ENCODE results near the gene NLK. TPM values are rescaled to one million over a fixed set of nuclear protein-coding genes. Genes with fewer than 3 reads are reported as not detected.
"Not testable (repeated sequence)": the region's sequence is repeated elsewhere in the genome, so short reads cannot be mapped to it uniquely, and the experiment has no call there.

NLK gene
- 10 to 100 TPM in 3 of 12 donors, 1 to 10 TPM in 8, not detected in 1; 7.4 to 15.1 (median 9.2) TPM for polyA plus RNA-seq (ENCODE audit: insufficient read length in 12 of 12)
- long read RNA-seq, donor 1, full-length matches to known transcripts, result 5 of 5 reads
- long read RNA-seq, donor 1, partial matches to known transcripts, result 0 of 5 reads
- long read RNA-seq, donor 1, other reads (novel, unspliced or antisense), result 0 of 5 reads
- long read RNA-seq, donor 2, full-length matches to known transcripts, result 3 of 3 reads
- long read RNA-seq, donor 2, partial matches to known transcripts, result 0 of 3 reads
- long read RNA-seq, donor 2, other reads (novel, unspliced or antisense), result 0 of 3 reads
- long read RNA-seq, donor 3, result 0 reads
- long read RNA-seq, donor 4, full-length matches to known transcripts, result 3 of 3 reads
- long read RNA-seq, donor 4, partial matches to known transcripts, result 0 of 3 reads
- long read RNA-seq, donor 4, other reads (novel, unspliced or antisense), result 0 of 3 reads
- long read RNA-seq, donor 5, full-length matches to known transcripts, result 3 of 3 reads
- long read RNA-seq, donor 5, partial matches to known transcripts, result 0 of 3 reads
- long read RNA-seq, donor 5, other reads (novel, unspliced or antisense), result 0 of 3 reads
- long read RNA-seq, donor 6, full-length matches to known transcripts, result 1 of 1 reads
- long read RNA-seq, donor 6, partial matches to known transcripts, result 0 of 1 reads
- long read RNA-seq, donor 6, other reads (novel, unspliced or antisense), result 0 of 1 reads
- long read RNA-seq, donor 7, result 0 reads
- long read RNA-seq, donor 8, full-length matches to known transcripts, result 1 of 1 reads
- long read RNA-seq, donor 8, partial matches to known transcripts, result 0 of 1 reads
- long read RNA-seq, donor 8, other reads (novel, unspliced or antisense), result 0 of 1 reads
- long read RNA-seq, donor 9, partial matches to known transcripts, result 0 of 2 reads
- long read RNA-seq, donor 9, other reads (novel, unspliced or antisense), result 0 of 2 reads
- long read RNA-seq, donor 10, full-length matches to known transcripts, result 2 of 2 reads
- long read RNA-seq, donor 10, partial matches to known transcripts, result 0 of 2 reads
- long read RNA-seq, donor 10, other reads (novel, unspliced or antisense), result 0 of 2 reads
- long read RNA-seq, donor 11, partial matches to known transcripts, result 0 of 1 reads
- long read RNA-seq, donor 11, other reads (novel, unspliced or antisense), result 0 of 1 reads

- DNase-seq, result no peak
Observed at GRCh38 chr17:28042657-28042720, at the start of gene NLK. Gene NLK, plus strand, starts transcription at chr17:28042677. Its CDS starts 197 bp downstream, at chr17:28042874.

- DNase-seq, result no peak
Observed at GRCh38 chr17:27993161-27993695, 49.2 kb upstream of the NLK start.

GRCh38 chr17:27993723-27994310 lies 48.7 kb upstream of the NLK start:
- no peak for DNase-seq

GRCh38 chr17:27994586-27994985 lies 47.9 kb upstream of the NLK start:
- no peak for DNase-seq

GRCh38 chr17:27995554-27995953 lies 46.9 kb upstream of the NLK start:
- DNase-seq, result no peak

- DNase-seq, result no peak
Observed at GRCh38 chr17:27996202-27997043, 46.1 kb upstream of the NLK start.

GRCh38 chr17:27997044-27997401 lies 45.5 kb upstream of the NLK start:
- DNase-seq, result no peak

- DNase-seq, result no peak
Observed at GRCh38 chr17:27997522-27997921, 45.0 kb upstream of the NLK start.

- DNase-seq, result no peak
Observed at GRCh38 chr17:28001149-28001548, 41.3 kb upstream of the NLK start.

GRCh38 chr17:28004344-28004743 lies 38.1 kb upstream of the NLK start:
- no peak for DNase-seq

GRCh38 chr17:28007925-28008324 lies 34.6 kb upstream of the NLK start:
- not testable (repeated sequence) for DNase-seq

GRCh38 chr17:28008513-28008912 lies 34.0 kb upstream of the NLK start:
- peak; percentile 22 for DNase-seq

- DNase-seq, result no peak
Observed at GRCh38 chr17:28010406-28010805, 32.1 kb upstream of the NLK start.

- DNase-seq, result no peak
Observed at GRCh38 chr17:28018439-28019070, 23.9 kb upstream of the NLK start.

- no peak for DNase-seq
Observed at GRCh38 chr17:28020515-28020914, 22.0 kb upstream of the NLK start.

- DNase-seq, result no peak
Observed at GRCh38 chr17:28029044-28029443, 13.4 kb upstream of the NLK start.

GRCh38 chr17:28030386-28030785 lies 12.1 kb upstream of the NLK start:
- DNase-seq, result no peak

- no peak for DNase-seq
Observed at GRCh38 chr17:28031174-28031573, 11.3 kb upstream of the NLK start.

GRCh38 chr17:28033972-28034714 lies 8.3 kb upstream of the NLK start:
- DNase-seq, result no peak

GRCh38 chr17:28035452-28035851 lies 7.0 kb upstream of the NLK start:
- DNase-seq, result not testable (repeated sequence)
